Ramos (cell line): ENCODE data around the gene TBX18.

Source experiments
- in situ Hi-C: fragments of 300-500 bp; cut with MboI; formaldehyde crosslinking; loops from one replicate; pipeline ENCODE4 v1.14.3; 2022; ENCODE audit warnings: low sequenced_read_pairs; ENCODE audit not compliant: unreplicated experiment

TBX18 gene

GRCh38 chr6:84773431-84774156 is 9.2 kb upstream of the TBX18 start:
- in situ Hi-C loops = no loop called here

- in situ Hi-C loops = no loop called here
Observed at GRCh38 chr6:84773133-84773430, 8.7 kb upstream of the TBX18 start.

DNA sequence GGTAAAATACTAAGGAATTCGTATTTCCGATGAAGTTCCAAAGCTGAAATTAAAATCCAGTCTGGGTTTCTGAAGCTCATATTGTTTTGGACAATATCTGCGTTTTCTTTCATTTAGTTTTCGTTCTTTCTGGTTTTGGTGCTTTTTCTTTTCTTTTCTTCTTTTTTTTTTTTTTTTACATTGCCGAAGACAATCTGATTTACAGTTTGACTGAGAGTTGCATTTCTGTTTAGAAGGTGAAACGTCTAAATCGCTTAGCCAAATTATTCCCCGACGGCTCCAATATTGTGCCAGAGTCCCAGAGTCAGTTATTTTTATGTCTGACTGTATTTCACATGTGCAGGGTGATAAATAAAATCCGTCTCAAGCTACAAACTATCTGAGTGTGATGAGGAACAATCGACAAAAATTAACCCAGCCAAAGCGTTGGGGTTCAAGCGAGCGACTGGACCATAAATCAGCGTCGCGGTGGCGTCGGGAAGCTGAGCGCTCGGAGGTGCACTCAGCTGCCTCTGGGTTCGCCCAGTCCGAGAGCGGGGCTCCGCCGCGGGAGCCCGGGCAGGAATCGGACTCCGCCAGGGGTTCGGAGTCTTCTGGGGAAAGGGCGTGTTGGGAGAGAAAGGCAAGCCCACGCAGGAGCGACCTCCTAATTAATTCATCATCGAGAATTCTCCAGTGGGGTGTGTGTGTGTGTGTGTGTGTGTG is 8.2 kb upstream of the TBX18 start:
- in situ Hi-C loops = no loop called here

- in situ Hi-C loops = no loop called here
Observed at GRCh38 chr6:84771756-84772356, 7.5 kb upstream of the TBX18 start.

- in situ Hi-C loops = no loop called here
Observed at GRCh38 chr6:84771125-84771755, 6.8 kb upstream of the TBX18 start.

DNA sequence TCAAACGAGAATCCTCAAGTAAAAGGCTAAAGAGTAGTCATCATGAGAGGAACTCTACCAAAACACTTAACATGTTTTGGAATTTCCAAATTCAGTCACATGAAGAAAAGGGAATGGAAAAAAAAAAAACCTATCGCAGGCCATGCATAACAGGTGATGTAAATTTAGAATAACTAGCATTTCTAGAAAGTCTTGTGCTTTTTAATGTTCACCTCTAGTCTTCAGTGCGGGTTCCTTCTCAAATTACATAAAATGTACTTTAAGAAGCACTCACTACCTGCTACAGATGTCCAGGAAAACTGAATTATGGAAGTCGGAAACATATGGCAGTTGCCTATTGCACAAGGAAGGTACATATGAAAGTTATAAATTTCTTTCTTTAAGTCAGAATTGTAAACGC is 6.1 kb upstream of the TBX18 start:
- in situ Hi-C loops = no loop called here

DNA sequence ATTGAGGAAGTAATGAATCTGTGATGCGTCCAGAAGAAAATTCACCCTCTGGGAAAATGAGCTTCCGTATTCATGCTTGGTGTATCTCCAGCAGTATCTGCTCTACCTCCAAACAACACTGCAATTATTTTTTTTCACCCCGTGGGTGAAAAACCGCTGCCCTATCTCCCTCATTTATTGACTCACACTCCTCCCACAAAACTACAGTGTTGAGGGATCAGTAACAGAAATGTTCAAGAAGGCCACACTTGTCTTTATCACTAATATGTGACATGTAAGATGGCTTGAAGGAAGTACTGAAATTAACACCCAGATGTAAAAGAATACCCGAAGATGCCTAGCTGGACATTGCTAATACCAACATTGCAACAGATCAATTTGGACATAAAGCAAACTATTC is 4.9 kb upstream of the TBX18 start:
- in situ Hi-C loops = no loop called here

DNA sequence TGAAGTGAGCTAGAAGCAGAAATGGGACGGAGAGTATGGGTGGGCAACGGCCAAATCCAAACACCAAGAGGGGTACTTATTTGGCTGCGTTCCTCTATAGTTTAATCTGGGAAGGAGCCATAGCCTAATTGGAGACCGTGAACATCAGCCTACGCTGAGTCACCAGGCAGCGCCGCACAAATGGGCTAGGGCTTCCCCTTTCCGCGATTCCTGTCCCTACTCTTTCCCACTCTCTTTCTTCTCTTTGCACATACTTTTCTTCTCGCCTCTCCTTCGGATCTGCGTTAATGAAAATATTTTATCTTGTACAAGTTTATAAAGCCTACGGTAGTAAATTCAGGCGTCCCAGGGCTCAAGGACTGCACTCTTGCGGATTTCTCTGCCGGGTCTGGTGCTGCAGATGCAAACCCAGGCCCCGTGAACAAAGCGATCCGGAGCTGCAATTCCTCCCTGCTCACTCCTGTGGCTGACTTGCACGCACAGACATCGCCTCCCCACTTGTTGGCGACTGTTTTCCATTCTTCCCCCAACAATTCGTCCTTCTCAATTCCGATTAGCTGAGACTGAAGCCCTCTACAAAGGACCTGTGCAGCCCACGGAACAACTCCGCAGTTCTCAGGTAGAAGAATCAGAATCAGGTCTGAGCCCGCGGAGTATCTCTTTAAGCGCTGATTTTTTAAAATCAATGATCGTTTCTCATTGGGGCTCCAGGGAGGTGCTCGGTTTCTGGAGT is 4.2 kb upstream of the TBX18 start:
- in situ Hi-C loops = no loop called here

DNA sequence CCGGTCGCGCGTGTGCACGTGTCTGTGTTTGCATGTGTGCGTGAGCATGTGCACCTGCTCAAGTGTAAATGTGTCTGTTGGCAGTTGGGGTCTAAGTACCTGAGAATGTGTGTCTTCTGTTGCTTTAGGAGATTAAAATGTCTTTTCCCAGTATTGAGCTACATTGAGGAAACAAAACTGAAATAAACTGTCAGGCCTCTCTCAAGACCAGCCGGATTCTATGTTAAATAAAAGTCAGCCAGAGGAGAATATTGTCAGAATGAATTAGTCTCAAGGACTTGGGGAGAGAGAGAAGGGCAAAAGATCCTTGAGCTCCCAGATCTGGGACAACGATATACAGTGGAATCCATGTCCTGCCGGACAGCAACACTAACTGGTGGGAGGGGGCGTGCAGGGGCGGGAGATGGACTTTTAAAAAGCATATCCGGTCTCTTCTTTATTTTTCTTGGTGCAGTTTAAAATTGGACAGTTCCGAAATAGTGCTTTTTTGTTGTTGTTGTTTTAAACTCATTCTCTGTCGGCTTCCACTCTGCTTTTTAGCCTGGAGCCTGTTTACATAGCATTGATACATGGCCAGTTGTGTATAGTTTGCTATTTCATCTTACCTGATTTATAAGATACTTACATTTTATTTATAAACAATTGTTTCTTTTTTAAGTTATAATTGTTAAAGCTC is 3.3 kb upstream of the TBX18 start:
- in situ Hi-C loops = no loop called here

DNA sequence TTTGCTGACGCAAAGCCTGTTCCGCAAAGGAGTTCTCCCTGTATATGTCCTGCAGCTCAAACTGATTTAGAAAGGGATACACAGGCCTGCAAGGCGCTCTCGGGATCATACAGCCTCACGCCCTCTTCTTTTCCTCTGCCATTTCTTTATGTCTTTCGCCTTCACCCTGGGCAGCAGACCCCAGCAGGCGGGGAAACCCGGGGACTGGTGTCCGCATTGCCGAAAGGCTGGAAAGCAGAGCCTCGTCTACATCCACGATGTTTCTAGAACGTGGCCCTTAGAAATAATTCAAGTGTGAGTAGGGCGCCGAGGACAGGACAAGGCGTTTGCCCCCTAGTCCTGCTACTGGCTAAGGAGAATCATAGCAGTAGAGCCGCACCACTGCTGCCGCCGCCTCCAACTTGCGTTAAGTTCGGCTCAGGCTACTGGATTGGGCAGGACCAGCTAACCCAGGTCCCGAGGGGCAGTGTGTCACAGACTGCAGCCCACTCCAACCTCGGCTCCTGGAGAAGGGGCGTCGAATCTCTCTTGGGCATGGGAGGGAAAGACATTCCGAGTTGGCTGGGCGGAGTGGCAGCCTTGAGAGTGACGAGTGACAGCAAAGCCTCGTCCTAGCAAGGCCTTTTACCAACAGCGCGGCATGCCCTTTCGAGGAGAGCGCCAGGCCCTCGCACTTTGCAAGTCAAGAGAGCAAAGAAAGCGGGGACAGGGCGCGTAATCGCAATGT is 2.6 kb upstream of the TBX18 start:
- in situ Hi-C loops = no loop called here

DNA sequence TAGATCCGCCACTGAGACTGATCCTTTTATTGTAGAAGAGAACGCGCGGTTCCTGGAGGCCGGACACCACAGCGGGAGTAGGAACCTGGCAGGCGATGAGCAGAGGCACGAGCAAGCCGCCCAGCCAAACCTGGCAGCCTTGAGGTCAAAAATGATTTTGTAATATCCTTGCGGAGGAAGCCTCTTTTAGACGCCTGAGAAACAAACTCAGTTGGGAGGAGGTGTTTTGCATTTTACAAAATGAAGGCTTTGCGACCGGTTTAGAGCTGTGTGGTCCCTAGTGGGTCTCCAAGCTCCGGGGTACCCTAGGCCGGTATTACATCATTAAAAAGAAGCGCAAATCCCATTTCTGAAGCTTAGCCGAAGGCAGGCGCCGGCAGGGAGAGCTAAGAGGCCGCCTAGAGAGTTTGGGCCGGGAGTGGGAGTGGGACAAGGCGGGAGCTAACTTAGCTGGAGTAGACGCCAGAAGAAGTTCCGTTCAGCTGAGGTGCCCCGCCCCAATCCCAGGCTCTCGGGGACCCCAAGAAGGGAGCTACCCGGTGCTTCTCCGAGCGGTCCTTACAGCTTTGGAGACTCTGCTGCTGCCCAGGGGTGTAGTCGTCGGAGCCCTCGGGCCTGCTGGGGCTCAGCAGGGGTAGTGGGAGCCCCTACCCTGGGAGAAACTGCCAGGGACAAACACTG is 1.9 kb upstream of the TBX18 start:
- in situ Hi-C loops = no loop called here

GRCh38 chr6:84763886-84764331 is 489 bp downstream of the TBX18 start:
- in situ Hi-C loops = no loop called here

DNA sequence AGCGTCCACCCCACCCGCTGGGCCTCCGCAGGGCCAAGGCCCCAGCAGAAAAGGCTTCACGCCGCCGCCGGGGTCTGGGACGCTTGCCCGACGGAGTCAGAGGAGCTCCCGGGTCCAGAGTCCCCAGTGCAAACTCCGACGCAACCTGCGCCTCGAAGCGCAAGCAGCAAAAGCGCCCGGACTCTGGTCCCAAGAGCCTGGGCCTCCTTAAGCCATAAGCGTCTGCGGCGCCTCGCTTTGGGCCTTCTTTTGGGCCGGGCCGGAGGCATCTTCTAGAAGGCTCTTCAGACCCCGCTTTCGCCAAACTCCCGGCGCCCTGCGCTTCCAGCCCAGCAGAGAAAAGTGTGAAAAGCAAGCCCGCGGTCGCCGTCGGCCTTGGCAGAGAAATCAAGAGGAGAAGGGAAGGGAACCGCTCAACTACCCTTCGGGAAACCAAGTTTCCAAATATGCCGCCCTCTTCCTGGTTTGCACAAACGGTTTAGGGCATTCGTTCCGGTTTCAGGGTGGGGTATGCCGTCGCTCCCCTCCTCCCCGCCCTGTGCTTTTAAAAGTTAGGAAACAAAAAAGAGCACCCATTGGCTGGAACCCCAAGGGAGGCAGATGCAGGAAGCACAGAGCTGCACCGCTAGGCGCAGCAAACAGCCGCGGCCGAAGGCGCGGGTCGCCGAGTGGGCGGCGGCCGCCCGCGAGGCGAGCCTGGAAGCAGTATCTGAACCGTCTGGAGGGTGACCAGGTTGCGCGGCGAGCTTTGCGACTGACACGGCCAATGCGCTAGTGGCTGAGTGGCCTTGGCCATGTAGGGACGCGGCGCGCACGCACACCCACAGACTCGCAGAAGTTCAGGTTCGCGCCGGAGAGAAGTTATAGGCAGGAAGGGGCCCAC is 1.2 kb downstream of the TBX18 start:
- in situ Hi-C loops = no loop called here

- in situ Hi-C loops = no loop called here
Observed at GRCh38 chr6:84762220-84763002, 2.0 kb downstream of the TBX18 start.

GRCh38 chr6:84758486-84758885 is 5.9 kb downstream of the TBX18 start:
- in situ Hi-C loops = no loop called here

DNA sequence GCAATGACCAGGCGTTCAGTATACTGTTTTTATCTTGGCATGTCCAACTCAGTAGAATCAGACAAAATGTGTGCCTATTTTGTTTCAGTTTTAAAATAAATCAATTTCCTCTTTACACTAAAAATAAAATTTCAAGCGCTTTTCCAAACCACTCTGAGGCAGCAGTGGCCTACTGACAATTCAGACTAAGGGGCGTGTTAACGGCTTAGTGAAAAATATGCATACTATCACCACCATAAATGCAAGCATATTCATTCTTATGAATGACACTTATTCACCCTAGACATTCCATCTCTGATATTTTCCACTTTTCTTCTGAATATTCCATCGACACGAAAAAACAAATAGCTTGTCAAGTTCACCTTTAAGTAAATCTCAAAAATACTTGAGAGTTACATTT is 7.5 kb downstream of the TBX18 start:
- in situ Hi-C loops = no loop called here

DNA sequence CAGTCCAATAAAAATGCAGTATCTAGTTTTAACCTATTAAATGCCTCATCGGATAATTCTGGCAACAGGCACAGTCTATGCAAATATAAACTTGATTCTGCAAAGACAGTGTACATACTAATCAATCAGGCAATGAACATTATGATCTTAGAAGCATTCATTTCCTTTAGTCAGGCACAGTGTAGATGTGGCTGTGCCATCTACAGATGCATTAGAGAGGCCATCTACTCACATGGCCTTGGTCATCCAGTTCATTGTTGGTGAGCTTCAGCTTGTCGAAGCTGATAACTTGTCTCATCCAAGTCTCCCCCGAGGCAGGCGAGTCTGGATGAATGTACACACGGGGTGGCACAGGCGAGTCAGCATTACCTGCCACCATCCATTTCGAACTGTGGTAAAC is 7.9 kb downstream of the TBX18 start:
- in situ Hi-C loops = no loop called here
